NCI-H82 treated with DMSO at 0.1 percent for 48 hours (cell line): ENCODE results near the gene MRPS23.

Experiments
- DNase-seq: peaks from one replicate; lab custom pipeline; 2025; ENCODE audit not compliant: unreplicated experiment; lab: John Stamatoyannopoulos, UW

Gene MRPS23

DNA sequence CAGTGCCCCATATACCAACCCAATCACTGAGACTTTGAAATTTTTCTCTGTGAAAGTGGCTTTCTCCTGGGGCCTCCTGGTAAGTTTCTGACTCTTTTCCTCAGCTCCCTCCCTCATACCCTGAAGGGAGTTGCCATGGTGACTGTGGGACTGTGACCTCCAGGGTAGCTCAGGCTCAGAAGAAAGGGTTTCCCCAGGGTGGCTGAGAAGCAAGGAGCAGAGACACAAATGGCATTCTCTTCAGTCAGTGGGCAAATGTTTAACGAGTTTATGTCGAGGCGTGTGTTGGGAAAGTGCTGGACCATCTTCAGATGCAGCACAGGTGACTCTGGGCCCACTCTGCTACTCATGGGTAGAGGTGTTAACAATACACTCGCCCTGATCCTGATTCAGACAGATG, 46.8 kb downstream of the MRPS23 start:
- no peak for DNase-seq

GRCh38 chr17:57801044-57801711, 48.7 kb downstream of the MRPS23 start:
- no peak for DNase-seq

GRCh38 chr17:57794841-57795240, 55.0 kb downstream of the MRPS23 start:
- DNase-seq: no peak

DNA sequence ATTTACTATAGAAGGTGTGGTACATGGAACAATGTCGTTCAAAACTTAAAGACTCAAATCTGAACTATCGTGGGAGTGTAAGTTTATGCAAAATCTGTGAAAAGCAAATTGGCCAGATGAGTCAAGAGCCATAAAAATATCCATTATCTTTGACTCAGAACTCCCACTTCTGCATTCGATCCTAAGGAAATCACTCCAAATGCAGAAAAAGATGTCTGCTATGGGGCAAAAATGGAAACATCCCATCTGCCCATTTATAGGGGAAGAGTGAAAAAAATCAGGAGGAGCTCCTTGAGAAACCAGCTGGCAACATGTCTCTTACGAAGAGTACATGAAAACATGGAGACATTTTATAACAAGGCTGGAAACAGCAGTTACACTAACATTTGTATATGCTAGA, 61.1 kb downstream of the MRPS23 start:
- no peak for DNase-seq

DNA sequence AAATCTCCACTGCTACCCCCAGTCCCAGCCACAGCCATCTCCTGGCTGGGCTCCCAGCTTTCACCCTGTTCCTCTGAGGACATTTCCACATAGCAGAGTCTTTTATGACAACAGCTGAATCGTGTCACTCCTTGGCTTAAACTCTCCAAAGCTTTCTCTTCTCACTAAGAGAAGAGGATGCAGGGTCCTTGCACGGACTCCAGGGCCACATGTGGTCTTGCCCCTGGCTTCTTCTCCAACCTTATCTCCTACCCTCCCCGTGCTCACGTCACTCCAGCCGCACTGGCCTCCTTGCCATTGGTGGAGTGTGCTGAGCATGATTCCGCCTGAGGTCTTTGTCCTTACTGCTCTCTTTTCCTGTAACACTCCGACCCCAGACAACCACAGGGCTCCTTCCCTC, 64.8 kb downstream of the MRPS23 start:
- DNase-seq: no peak
